Measurements from ENCODE around the gene PLEKHG1. TPM values are rescaled to one million over a fixed set of nuclear protein-coding genes. Genes with fewer than 3 reads are reported as not detected.

PLEKHG1 gene
- total and polyA plus RNA-seq, 9 donors: 5.3 to 74.0 (median 11.9) TPM

DNA sequence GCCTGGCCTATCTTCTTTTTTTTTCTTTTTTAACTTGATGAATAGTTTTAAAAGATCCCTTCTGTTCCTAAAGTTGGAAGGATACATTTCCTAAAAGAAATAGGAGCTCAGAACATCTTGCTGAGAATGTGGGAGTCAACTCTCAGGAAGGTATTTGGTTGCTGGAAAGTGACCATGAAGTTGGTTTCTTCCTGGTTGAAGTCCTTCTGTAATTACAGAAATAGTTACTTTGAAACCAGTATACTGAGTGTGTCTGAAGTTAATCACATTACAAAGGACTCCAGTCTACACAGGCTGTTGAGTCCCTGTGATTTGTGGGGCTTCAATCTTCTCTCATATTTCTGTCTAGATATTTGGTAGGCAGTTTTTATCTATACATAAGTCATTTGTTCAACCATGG, 9.8 kb upstream of the PLEKHG1 start:
- intact Hi-C loops (cut with DNase I): no loop called here
- H3K27me3 ChIP-seq: no peaks in the 10 kb centered on the region
- DNase-seq: no peak
- H3K4me3 ChIP-seq: no peak overlapping the region
- no peaks in the 10 kb centered on the region for H3K9me3 ChIP-seq
- H3K27ac ChIP-seq: no peak overlapping the region
- H3K4me1 ChIP-seq (ENCODE audit: insufficient read depth): no peaks in the 10 kb centered on the region
- no peaks in the 10 kb centered on the region for H3K36me3 ChIP-seq
- TF ChIP-seq EP300 (IDR thresholded peaks at IDR 0.05) (no peak), POLR2A (IDR thresholded peaks at IDR 0.05) (no peak)
- TF ChIP-seq, protein P1, sequence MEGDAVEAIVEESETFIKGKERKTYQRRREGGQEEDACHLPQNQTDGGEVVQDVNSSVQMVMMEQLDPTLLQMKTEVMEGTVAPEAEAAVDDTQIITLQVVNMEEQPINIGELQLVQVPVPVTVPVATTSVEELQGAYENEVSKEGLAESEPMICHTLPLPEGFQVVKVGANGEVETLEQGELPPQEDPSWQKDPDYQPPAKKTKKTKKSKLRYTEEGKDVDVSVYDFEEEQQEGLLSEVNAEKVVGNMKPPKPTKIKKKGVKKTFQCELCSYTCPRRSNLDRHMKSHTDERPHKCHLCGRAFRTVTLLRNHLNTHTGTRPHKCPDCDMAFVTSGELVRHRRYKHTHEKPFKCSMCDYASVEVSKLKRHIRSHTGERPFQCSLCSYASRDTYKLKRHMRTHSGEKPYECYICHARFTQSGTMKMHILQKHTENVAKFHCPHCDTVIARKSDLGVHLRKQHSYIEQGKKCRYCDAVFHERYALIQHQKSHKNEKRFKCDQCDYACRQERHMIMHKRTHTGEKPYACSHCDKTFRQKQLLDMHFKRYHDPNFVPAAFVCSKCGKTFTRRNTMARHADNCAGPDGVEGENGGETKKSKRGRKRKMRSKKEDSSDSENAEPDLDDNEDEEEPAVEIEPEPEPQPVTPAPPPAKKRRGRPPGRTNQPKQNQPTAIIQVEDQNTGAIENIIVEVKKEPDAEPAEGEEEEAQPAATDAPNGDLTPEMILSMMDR (IDR thresholded peaks at IDR 0.05): no peak

DNA sequence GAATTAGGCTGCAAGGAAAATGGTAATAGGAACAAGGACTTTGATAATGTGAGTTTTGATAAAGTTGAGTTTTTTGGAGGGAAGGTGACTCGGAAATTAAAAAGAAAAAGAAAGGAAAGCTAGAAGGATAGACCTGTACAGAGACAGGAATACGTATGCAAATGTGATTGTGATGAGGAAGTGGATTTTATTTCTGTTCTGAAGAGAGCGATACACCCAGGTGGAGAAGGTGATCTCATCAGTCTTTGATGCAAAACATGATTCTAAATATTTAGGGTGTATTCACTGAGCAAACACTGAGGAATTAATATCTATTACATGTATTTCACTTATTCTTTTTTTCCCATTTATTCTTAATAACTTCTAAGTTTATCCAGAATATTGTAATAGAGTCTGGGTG, 9.2 kb upstream of the PLEKHG1 start:
- no peak for DNase-seq
- TF ChIP-seq POLR2A (IDR thresholded peaks at IDR 0.05): no peak
- TF ChIP-seq EP300 (IDR thresholded peaks at IDR 0.05): no peak
- TF ChIP-seq, protein P1 (IDR thresholded peaks at IDR 0.05): no peak
- Histone ChIP-seq H3K27me3 (no peaks in the 10 kb centered on the region), H3K36me3 (no peaks in the 10 kb centered on the region), H3K4me1 (ENCODE audit: insufficient read depth) (no peaks in the 10 kb centered on the region), H3K9me3 (no peaks in the 10 kb centered on the region), H3K27ac (no peak overlapping the region), H3K4me3 (no peak overlapping the region)
- intact Hi-C loops (cut with DNase I): no loop called here
- 87 to 92% (median 91%) methylated on average over 3 of the region's 3 CpGs for WGBS, 3 donors

DNA sequence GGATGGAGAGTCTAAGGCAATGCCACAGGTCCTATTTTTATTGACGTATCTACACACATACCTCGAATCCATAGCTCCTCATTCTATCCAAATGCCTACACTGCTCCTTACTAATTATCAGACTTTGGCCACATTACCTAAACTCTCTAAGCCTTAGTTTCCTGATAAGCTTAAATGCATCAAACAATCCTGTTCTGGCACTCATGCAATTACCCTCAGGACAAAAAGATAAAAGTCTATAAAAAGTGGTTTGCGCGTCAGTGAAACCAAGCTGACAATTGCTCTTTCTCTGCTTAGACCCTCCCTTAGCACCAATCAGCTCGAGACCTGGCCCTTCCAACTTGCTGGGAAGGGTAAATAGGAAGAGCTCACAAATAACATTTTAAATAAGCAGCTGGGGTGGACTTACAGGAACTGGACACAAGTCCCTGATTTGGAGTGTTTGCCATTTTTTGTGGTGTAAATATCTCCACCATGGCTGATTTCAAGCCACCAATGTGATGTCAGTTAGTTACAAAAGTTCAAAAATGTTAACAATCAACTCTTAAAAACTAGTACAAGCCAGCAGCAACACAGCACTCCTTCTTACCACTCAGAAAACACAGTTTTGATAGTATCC, 7.2 kb upstream of the PLEKHG1 start:
- no peaks in the 10 kb centered on the region for H3K4me1 ChIP-seq (ENCODE audit: insufficient read depth)
- no peak overlapping the region for H3K4me3 ChIP-seq
- no peak overlapping the region for H3K27ac ChIP-seq
- intact Hi-C loops (cut with DNase I): no loop called here
- H3K27me3 ChIP-seq: no peaks in the 10 kb centered on the region
- no peak for DNase-seq
- WGBS, 3 donors: 89 to 94% (median 89%) methylated on average over 5 of the region's 5 CpGs
- H3K9me3 ChIP-seq: no peaks in the 10 kb centered on the region
- TF ChIP-seq, protein P1 (IDR thresholded peaks at IDR 0.05): no peak
- TF ChIP-seq POLR2A (IDR thresholded peaks at IDR 0.05) (no peak), EP300 (IDR thresholded peaks at IDR 0.05) (no peak)
- no peaks in the 10 kb centered on the region for H3K36me3 ChIP-seq

- H3K4me3 ChIP-seq: no peak overlapping the region
- no peaks in the 10 kb centered on the region for H3K9me3 ChIP-seq
- intact Hi-C loops (cut with DNase I): no loop called here
- H3K27ac ChIP-seq: no peak overlapping the region
- no peaks in the 10 kb centered on the region for H3K36me3 ChIP-seq
- H3K4me1 ChIP-seq (ENCODE audit: insufficient read depth): no peaks in the 10 kb centered on the region
- 94 to 98% (median 95%) methylated on average over 4 of the region's 4 CpGs for WGBS, 3 donors
- no peaks in the 10 kb centered on the region for H3K27me3 ChIP-seq
- no peak for TF ChIP-seq POLR2A (IDR thresholded peaks at IDR 0.05)
- TF ChIP-seq EP300 (IDR thresholded peaks at IDR 0.05): no peak
- TF ChIP-seq, protein P1 (IDR thresholded peaks at IDR 0.05): no peak
- DNase-seq: no peak
Measured at GRCh38 chr6:150593119-150593518, 6.6 kb upstream of the PLEKHG1 start.
